DOHH2 (cell line): ENCODE measurements around the gene PRDM11.

Source experiments
- H3F3A ChIP-seq: fragments of 200-600 bp; sonication (generic), shearing (Covaris generic); 2 replicates; pipeline ENCODE4 v1.6.0; 2016; ENCODE audit warnings: antibody characterized with exemption, mild to moderate bottlenecking; ENCODE audit not compliant: control insufficient read depth, insufficient read depth
- H3K27ac ChIP-seq: fragments of 200-600 bp; sonication (generic); 2 replicates; pipeline ENCODE4 v1.5.1; 2014; ENCODE audit warnings: low read depth, mild to moderate bottlenecking, low read length, moderate library complexity
- H3K27me3 ChIP-seq: fragments of 200-600 bp; sonication (generic); 2 replicates; pipeline ENCODE4 v1.6.1; 2014; ENCODE audit warnings: mild to moderate bottlenecking, low read length, mixed read lengths; ENCODE audit not compliant: control insufficient read depth
- H3K36me3 ChIP-seq: fragments of 200-600 bp; sonication (generic); 2 replicates; pipeline ENCODE4 v1.6.1; 2014; ENCODE audit warnings: mild to moderate bottlenecking, low read length, moderate library complexity, mixed read lengths; ENCODE audit not compliant: control insufficient read depth
- H3K4me1 ChIP-seq: fragments of 200-600 bp; sonication (generic); 2 replicates; pipeline ENCODE4 v1.6.1; 2014; ENCODE audit warnings: mild to moderate bottlenecking, low read length, mixed read lengths; ENCODE audit not compliant: control insufficient read depth
- H3K4me2 ChIP-seq: fragments of 200-600 bp; sonication (generic); 2 replicates; pipeline ENCODE4 v1.6.0; 2014; ENCODE audit warnings: mild to moderate bottlenecking, low read length, moderate library complexity
- H3K4me3 ChIP-seq: fragments of 200-600 bp; sonication (generic); 2 replicates; pipeline ENCODE4 v1.5.1; 2014; ENCODE audit warnings: mild to moderate bottlenecking, low read length, mixed read lengths
- H3K79me2 ChIP-seq: fragments of 200-600 bp; sonication (generic); 2 replicates; pipeline ENCODE4 v1.6.1; 2014; ENCODE audit warnings: mild to moderate bottlenecking, low read length, mixed read lengths; ENCODE audit not compliant: control insufficient read depth
- H3K9me2 ChIP-seq: fragments of 200-600 bp; sonication (generic); replicated peaks from 2 replicates; pipeline ENCODE4 v1.6.1; 2014; ENCODE audit warnings: mild to moderate bottlenecking, low read length, mixed read lengths; ENCODE audit not compliant: control insufficient read depth
- H3K9me3 ChIP-seq: fragments of 200-600 bp; sonication (generic); 2 replicates; pipeline ENCODE4 v1.6.1; 2014; ENCODE audit warnings: antibody characterized with exemption, low read length, mixed read lengths; ENCODE audit not compliant: control insufficient read depth, insufficient read depth
- H4K20me1 ChIP-seq: fragments of 200-600 bp; sonication (generic); 2 replicates; pipeline ENCODE4 v1.6.0; 2014; ENCODE audit warnings: low read depth, mild to moderate bottlenecking, antibody characterized with exemption, low read length, moderate library complexity; ENCODE audit not compliant: control insufficient read depth, insufficient read depth
- CTCF ChIP-seq: fragments of 200-600 bp; sonication (generic); IDR thresholded peaks from one replicate; pipeline ENCODE4 v1.5.1; 2014; ENCODE audit warnings: antibody characterized with exemption, mild to moderate bottlenecking, low read depth, low read length; ENCODE audit not compliant: poor library complexity, severe bottlenecking
- EZH2phosphoT487 ChIP-seq: fragments of 200-600 bp; sonication (generic); IDR thresholded peaks from 2 replicates; pipeline ENCODE4 v1.6.1; 2017; ENCODE audit warnings: borderline replicate concordance, mild to moderate bottlenecking, antibody characterized with exemption, low read length, moderate library complexity, mixed read lengths

The PRDM11 gene

GRCh38 chr11:45213316-45213665 lies 66.9 kb downstream of the PRDM11 start:
- no peaks in the 10 kb centered on the region for H3F3A ChIP-seq
- H3K9me2 ChIP-seq: no peaks in the 10 kb centered on the region
- H3K4me2 ChIP-seq: no peak overlapping the region
- peaks cover 17% of the 10 kb centered on the region for H3K4me1 ChIP-seq
- H4K20me1 ChIP-seq: no peaks in the 10 kb centered on the region
- no peaks in the 10 kb centered on the region for H3K79me2 ChIP-seq
- no peak for TF ChIP-seq EZH2phosphoT487
- no peak for TF ChIP-seq CTCF
- no peak overlapping the region for H3K27ac ChIP-seq
- H3K27me3 ChIP-seq: no peaks in the 10 kb centered on the region
- H3K4me3 ChIP-seq: no peak overlapping the region
- H3K36me3 ChIP-seq: no peaks in the 10 kb centered on the region
- no peaks in the 10 kb centered on the region for H3K9me3 ChIP-seq

DNA sequence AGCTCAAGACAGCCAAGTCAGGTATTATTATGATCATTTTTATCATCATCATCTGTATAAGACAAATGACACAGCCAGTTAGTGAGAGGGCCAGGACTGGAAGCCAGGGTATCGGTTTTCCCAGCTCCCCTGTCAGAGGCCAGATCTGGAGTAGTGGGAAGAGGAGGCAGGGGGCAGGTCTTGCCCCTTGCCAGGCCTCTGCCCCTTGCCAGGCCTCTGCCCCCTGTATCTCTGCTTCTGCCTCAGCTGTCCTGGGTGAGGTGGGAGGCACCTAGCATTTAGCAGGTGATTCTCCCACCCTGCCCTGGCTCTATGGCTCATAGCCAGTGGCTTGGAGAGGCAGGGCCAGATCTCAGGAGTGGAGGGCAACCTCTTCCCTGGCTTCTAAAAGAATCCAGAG lies 67.3 kb downstream of the PRDM11 start:
- Histone ChIP-seq H3K27me3 (no peaks in the 10 kb centered on the region), H3K9me2 (no peaks in the 10 kb centered on the region), H3K79me2 (no peaks in the 10 kb centered on the region), H4K20me1 (no peaks in the 10 kb centered on the region), H3K27ac (no peak overlapping the region), H3K9me3 (no peaks in the 10 kb centered on the region), H3K4me1 (peaks cover 17% of the 10 kb centered on the region), H3F3A (no peaks in the 10 kb centered on the region), H3K4me2 (no peak overlapping the region), H3K4me3 (no peak overlapping the region), H3K36me3 (no peaks in the 10 kb centered on the region)
- TF ChIP-seq CTCF: no peak
- no peak for TF ChIP-seq EZH2phosphoT487

DNA sequence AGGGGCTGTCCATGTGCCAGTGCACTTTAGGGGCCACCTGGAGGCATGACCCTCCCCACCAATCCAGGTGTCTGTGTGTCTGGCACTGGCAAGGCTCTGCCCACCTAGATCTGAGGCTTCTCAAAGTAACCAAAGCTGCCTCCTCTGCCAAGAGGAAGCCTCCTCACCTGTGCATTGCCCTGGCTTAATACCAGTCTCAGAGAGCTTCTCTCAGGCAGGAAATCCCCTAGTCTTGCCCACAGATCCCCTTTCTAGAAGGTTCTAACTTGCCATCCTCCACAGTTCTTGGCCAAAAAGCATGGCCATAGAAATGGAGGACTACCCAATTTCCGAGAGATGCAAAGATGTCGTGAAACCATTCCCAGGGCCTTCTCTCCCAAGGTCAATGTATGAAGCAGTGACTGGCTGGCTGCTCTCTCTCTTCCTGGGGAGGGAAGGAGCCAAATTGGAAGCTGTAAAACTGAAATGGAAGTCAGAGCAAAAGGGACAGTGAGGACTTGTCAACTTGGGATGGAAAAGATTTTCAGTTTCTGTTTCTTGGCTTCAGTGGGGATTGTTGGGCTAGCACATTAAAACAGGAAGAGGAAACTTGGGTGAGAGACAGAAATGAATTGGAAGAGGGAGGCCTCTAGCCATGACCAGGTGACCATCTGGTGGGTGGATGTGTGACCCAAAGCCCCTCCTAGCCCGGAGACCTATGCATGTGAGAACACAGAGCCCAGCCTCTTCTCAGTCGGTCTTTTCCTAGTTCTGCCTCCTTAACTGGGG lies 68.8 kb downstream of the PRDM11 start:
- H3K9me2 ChIP-seq: no peaks in the 10 kb centered on the region
- peaks cover 5% of the 10 kb centered on the region for H3K4me1 ChIP-seq
- H3F3A ChIP-seq: no peaks in the 10 kb centered on the region
- no peak for TF ChIP-seq EZH2phosphoT487
- no peak for TF ChIP-seq CTCF
- no peak overlapping the region for H3K4me2 ChIP-seq
- H3K27ac ChIP-seq: no peak overlapping the region
- H4K20me1 ChIP-seq: no peaks in the 10 kb centered on the region
- no peaks in the 10 kb centered on the region for H3K27me3 ChIP-seq
- no peaks in the 10 kb centered on the region for H3K36me3 ChIP-seq
- H3K9me3 ChIP-seq: no peaks in the 10 kb centered on the region
- no peaks in the 10 kb centered on the region for H3K79me2 ChIP-seq
- H3K4me3 ChIP-seq: no peak overlapping the region
